ENCODE measurements around the gene PLA2G4E. TPM values are rescaled to one million over a fixed set of nuclear protein-coding genes. Genes with fewer than 3 reads are reported as not detected.

Gene PLA2G4E
- total and polyA plus RNA-seq, 2 experiments from 2014 or later = not detected

DNA sequence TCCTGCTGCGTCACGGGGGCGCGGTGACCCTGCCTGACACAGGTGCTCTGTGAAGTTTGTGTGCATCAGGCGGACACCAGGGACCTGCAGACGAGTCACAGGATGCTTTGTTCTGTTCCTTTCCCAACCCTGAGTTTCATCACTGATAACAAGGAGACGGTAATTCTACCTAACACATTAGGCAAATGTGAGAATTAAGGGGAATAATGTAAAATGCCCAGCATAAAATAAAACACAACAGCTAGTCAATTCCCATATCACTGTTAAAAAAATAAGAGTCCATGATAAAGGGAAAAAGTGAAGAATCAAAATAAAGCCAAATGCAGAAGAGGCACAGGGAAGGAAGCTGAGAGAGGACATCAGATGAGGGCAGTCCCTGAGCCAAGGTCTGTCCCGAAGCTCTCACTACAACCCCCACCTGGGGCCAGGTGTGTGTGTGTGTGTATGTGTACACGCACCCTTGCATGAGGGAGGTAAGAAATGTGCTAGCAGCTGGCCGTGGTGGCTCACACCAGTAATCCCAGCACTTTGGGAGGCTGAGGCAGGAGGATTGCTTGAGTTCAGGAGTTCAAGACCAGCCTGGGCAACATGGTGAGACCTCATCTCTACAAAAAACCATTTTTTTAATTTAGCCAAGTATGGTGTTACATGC lies 46.0 kb upstream of the PLA2G4E start:
- Histone ChIP-seq H2AFZ (no peak overlapping the region), H3K4me3 (no peak overlapping the region), H3K79me2 (replicated peaks; ENCODE audit: insufficient read depth) (no peaks in the 10 kb centered on the region), H3K27ac (ENCODE audit: low read depth) (no peak overlapping the region), H3K4me2 (no peak overlapping the region), H3F3A (replicated peaks; ENCODE audit: low read depth) (no peaks in the 10 kb centered on the region), H3K9me2 (ENCODE audit: insufficient read depth) (no peaks in the 10 kb centered on the region), H3K4me1 (ENCODE audit: insufficient read depth) (no peaks in the 10 kb centered on the region), H4K20me1 (replicated peaks; ENCODE audit: insufficient read depth) (no peaks in the 10 kb centered on the region), H3K27me3 (ENCODE audit: insufficient read depth) (no peaks in the 10 kb centered on the region), H3K36me3 (ENCODE audit: insufficient read depth) (no peaks in the 10 kb centered on the region)
- no peak for TF ChIP-seq POLR2AphosphoS5 (IDR thresholded peaks at IDR 0.05; ENCODE audit: low read depth)
- TF ChIP-seq, protein P1, sequence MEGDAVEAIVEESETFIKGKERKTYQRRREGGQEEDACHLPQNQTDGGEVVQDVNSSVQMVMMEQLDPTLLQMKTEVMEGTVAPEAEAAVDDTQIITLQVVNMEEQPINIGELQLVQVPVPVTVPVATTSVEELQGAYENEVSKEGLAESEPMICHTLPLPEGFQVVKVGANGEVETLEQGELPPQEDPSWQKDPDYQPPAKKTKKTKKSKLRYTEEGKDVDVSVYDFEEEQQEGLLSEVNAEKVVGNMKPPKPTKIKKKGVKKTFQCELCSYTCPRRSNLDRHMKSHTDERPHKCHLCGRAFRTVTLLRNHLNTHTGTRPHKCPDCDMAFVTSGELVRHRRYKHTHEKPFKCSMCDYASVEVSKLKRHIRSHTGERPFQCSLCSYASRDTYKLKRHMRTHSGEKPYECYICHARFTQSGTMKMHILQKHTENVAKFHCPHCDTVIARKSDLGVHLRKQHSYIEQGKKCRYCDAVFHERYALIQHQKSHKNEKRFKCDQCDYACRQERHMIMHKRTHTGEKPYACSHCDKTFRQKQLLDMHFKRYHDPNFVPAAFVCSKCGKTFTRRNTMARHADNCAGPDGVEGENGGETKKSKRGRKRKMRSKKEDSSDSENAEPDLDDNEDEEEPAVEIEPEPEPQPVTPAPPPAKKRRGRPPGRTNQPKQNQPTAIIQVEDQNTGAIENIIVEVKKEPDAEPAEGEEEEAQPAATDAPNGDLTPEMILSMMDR (conservative IDR thresholded peaks at IDR 0.05; ENCODE audit: low read depth in 2 of 2) = peak in 1 of 2 experiments; percentile 7; a peak in 1 of 4 replicates
- no peak for DNase-seq (ENCODE audit: low spot score)
- Mint-ChIP-seq H3K4me1 (peaks cover 6% of the 10 kb centered on the region), H3K36me3 (ENCODE audit: low read depth) (no peaks in the 10 kb centered on the region), H3K27ac (no peak overlapping the region), H3K4me3 (no peak overlapping the region), H3K27me3 (ENCODE audit: insufficient read depth, low read depth, poor library complexity) (peaks cover 3% of the 10 kb centered on the region), H3K9me3 (no peaks in the 10 kb centered on the region)
- no peak for ATAC-seq

DNA sequence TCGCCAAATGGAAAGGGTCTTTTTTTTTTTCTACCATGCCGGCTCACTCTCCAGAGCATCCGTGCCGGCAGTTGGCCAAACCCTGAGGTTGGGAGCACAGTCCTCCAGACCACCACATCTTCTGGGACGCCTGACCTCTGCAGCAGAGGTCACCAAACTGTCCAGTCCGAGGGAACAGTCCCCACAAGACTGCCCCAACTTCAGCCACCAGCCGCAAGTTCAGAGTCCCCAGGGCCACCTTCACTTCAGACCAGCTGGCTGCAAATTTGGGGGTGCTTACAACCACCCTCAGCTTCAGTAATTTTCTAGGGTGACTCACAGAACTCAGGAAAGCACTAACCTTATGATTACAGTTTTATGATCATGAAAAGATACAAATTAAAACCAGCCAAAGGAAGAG lies 44.6 kb upstream of the PLA2G4E start:
- no peaks in the 10 kb centered on the region for H3K27me3 ChIP-seq (ENCODE audit: insufficient read depth)
- Mint-ChIP-seq H3K36me3 (ENCODE audit: low read depth) (no peaks in the 10 kb centered on the region), H3K27me3 (ENCODE audit: insufficient read depth, low read depth, poor library complexity) (peaks cover 3% of the 10 kb centered on the region), H3K27ac (no peak overlapping the region), H3K9me3 (no peaks in the 10 kb centered on the region), H3K4me1 (peaks cover 6% of the 10 kb centered on the region), H3K4me3 (no peak overlapping the region)
- no peak for ATAC-seq
- H3K4me1 ChIP-seq (ENCODE audit: insufficient read depth) = no peaks in the 10 kb centered on the region
- H3K36me3 ChIP-seq (ENCODE audit: insufficient read depth) = no peaks in the 10 kb centered on the region
- no peak overlapping the region for H2AFZ ChIP-seq
- DNase-seq (ENCODE audit: low spot score) = no peak
- H3K4me2 ChIP-seq = no peak overlapping the region
- H3K27ac ChIP-seq (ENCODE audit: low read depth) = no peak overlapping the region
- no peaks in the 10 kb centered on the region for H3K79me2 ChIP-seq (replicated peaks; ENCODE audit: insufficient read depth)
- no peak overlapping the region for H3K4me3 ChIP-seq
- H3K9me2 ChIP-seq (ENCODE audit: insufficient read depth) = no peaks in the 10 kb centered on the region
- no peaks in the 10 kb centered on the region for H3F3A ChIP-seq (replicated peaks; ENCODE audit: low read depth)
- no peaks in the 10 kb centered on the region for H4K20me1 ChIP-seq (replicated peaks; ENCODE audit: insufficient read depth)
- TF ChIP-seq STAT1 (IDR thresholded peaks at IDR 0.05; ENCODE audit: unreplicated experiment) (no peak), NANOG (IDR thresholded peaks at IDR 0.05; ENCODE audit: borderline replicate concordance) (no peak), JUNB (IDR thresholded peaks at IDR 0.05; ENCODE audit: unreplicated experiment) (no peak), POLR2AphosphoS5 (IDR thresholded peaks at IDR 0.05; ENCODE audit: low read depth) (no peak), EZH2phosphoT487 (IDR thresholded peaks at IDR 0.05; ENCODE audit: unreplicated experiment) (no peak), CREB1 (CRISPR knock-in tag; IDR thresholded peaks at IDR 0.05; ENCODE audit: low read depth) (no peak), ZNF331 (CRISPR knock-in tag; IDR thresholded peaks at IDR 0.05; ENCODE audit: low read depth) (no peak), EZH2 (IDR thresholded peaks at IDR 0.05; ENCODE audit: low read depth, unreplicated experiment) (no peak), ZNF114 (CRISPR knock-in tag; IDR thresholded peaks at IDR 0.05) (no peak)
- TF ChIP-seq, protein P2, sequence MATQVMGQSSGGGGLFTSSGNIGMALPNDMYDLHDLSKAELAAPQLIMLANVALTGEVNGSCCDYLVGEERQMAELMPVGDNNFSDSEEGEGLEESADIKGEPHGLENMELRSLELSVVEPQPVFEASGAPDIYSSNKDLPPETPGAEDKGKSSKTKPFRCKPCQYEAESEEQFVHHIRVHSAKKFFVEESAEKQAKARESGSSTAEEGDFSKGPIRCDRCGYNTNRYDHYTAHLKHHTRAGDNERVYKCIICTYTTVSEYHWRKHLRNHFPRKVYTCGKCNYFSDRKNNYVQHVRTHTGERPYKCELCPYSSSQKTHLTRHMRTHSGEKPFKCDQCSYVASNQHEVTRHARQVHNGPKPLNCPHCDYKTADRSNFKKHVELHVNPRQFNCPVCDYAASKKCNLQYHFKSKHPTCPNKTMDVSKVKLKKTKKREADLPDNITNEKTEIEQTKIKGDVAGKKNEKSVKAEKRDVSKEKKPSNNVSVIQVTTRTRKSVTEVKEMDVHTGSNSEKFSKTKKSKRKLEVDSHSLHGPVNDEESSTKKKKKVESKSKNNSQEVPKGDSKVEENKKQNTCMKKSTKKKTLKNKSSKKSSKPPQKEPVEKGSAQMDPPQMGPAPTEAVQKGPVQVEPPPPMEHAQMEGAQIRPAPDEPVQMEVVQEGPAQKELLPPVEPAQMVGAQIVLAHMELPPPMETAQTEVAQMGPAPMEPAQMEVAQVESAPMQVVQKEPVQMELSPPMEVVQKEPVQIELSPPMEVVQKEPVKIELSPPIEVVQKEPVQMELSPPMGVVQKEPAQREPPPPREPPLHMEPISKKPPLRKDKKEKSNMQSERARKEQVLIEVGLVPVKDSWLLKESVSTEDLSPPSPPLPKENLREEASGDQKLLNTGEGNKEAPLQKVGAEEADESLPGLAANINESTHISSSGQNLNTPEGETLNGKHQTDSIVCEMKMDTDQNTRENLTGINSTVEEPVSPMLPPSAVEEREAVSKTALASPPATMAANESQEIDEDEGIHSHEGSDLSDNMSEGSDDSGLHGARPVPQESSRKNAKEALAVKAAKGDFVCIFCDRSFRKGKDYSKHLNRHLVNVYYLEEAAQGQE (IDR thresholded peaks at IDR 0.05; ENCODE audit: unreplicated experiment) = no peak
- TF ChIP-seq, protein P1 (conservative IDR thresholded peaks at IDR 0.05; ENCODE audit: low read depth in 2 of 2) = no peak
